Measurements from ENCODE around the gene FARSA.

- TF ChIP-seq, protein P1, sequence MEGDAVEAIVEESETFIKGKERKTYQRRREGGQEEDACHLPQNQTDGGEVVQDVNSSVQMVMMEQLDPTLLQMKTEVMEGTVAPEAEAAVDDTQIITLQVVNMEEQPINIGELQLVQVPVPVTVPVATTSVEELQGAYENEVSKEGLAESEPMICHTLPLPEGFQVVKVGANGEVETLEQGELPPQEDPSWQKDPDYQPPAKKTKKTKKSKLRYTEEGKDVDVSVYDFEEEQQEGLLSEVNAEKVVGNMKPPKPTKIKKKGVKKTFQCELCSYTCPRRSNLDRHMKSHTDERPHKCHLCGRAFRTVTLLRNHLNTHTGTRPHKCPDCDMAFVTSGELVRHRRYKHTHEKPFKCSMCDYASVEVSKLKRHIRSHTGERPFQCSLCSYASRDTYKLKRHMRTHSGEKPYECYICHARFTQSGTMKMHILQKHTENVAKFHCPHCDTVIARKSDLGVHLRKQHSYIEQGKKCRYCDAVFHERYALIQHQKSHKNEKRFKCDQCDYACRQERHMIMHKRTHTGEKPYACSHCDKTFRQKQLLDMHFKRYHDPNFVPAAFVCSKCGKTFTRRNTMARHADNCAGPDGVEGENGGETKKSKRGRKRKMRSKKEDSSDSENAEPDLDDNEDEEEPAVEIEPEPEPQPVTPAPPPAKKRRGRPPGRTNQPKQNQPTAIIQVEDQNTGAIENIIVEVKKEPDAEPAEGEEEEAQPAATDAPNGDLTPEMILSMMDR (IDR thresholded peaks at IDR 0.05; ENCODE audit: insufficient read depth, low read length, poor library complexity, severe bottlenecking) = no peak
- TF ChIP-seq EZH2phosphoT487 (conservative IDR thresholded peaks at IDR 0.05; ENCODE audit: low read length) = no peak
Observed at GRCh38 chr19:12979974-12980373, 46.5 kb upstream of the FARSA start.

Data from SU-DHL-6 (cell line).